GM21786 (cell line): ENCODE measurements around the gene CES2.
"Not testable (repeated sequence)": the region's sequence is repeated elsewhere in the genome, so short reads cannot be mapped to it uniquely, and the experiment has no call there.

ENCODE experiments used
- ATAC-seq: cut with Tn5 transposase; IDR thresholded peaks from one replicate; pipeline ENCODE4 v1.9.1; 2021; ENCODE audit not compliant: unreplicated experiment

CES2 gene

GRCh38 chr16:66935314-66936011 is at the start of gene CES2:
Gene CES2, plus strand, starts transcription at chr16:66935516. Its CDS starts 120 bp downstream, at chr16:66935636.
- no peak for ATAC-seq

GRCh38 chr16:66886321-66886720 is 49.0 kb upstream of the CES2 start:
- no peak for ATAC-seq

GRCh38 chr16:66886914-66887313 is 48.4 kb upstream of the CES2 start:
- no peak for ATAC-seq

- no peak for ATAC-seq
Measured at GRCh38 chr16:66888647-66889615, 46.4 kb upstream of the CES2 start.

GRCh38 chr16:66889622-66890021 is 45.7 kb upstream of the CES2 start:
- ATAC-seq, result no peak

- no peak for ATAC-seq
Measured at GRCh38 chr16:66890799-66891198, 44.5 kb upstream of the CES2 start.

GRCh38 chr16:66891360-66891759 is 44.0 kb upstream of the CES2 start:
- no peak for ATAC-seq

- ATAC-seq, result no peak
Measured at GRCh38 chr16:66891797-66892196, 43.5 kb upstream of the CES2 start.

- no peak for ATAC-seq
Measured at GRCh38 chr16:66894055-66894454, 41.3 kb upstream of the CES2 start.

GRCh38 chr16:66894948-66895688 is 40.2 kb upstream of the CES2 start:
- ATAC-seq, result no peak

- ATAC-seq, result no peak
Measured at GRCh38 chr16:66895689-66895979, 39.7 kb upstream of the CES2 start.

- ATAC-seq, result no peak
Measured at GRCh38 chr16:66895999-66896398, 39.3 kb upstream of the CES2 start.

- ATAC-seq, result not testable (repeated sequence)
Measured at GRCh38 chr16:66896682-66897081, 38.6 kb upstream of the CES2 start.

GRCh38 chr16:66898207-66898606 is 37.1 kb upstream of the CES2 start:
- ATAC-seq, result no peak

- no peak for ATAC-seq
Measured at GRCh38 chr16:66898933-66899309, 36.4 kb upstream of the CES2 start.

GRCh38 chr16:66899310-66899944 is 35.9 kb upstream of the CES2 start:
- ATAC-seq, result no peak

GRCh38 chr16:66899945-66900710 is 35.2 kb upstream of the CES2 start:
- no peak for ATAC-seq

GRCh38 chr16:66900721-66901441 is 34.4 kb upstream of the CES2 start:
- no peak for ATAC-seq

GRCh38 chr16:66901626-66902025 is 33.7 kb upstream of the CES2 start:
- ATAC-seq, result no peak
